ENCODE data around the gene PARP16. TPM values are rescaled to one million over a fixed set of nuclear protein-coding genes. Genes with fewer than 3 reads are reported as not detected.

The PARP16 gene
- total RNA-seq, 6 experiments from 2014 or later, result 6.9 to 11.3 (median 8.5) TPM

GRCh38 chr15:65326818-65327217 is 40.1 kb upstream of the PARP16 start:
- intact Hi-C loops (cut with DNase I), result no loop called here
- DNase-seq, result no peak

DNA sequence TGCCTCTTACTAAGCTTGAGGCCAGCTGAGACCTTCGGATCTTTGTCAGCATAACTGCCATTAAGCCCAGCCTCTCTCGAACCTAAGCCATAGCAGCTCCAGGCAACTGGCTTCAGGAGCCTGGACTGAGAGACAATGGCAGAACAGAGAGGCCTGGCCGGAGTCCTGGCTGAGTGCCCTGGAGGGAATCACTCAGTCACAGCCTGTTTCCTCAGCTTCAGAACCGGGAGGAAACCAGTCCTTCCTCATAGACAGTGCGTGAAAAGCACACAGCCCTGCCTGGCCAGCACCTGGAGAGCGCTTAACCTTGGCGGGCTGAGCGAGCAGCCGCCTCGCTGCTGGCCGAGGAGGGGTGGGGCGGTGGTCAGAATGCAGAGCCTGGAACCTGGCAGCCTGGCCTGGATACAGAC is 39.4 kb upstream of the PARP16 start:
- WGBS (ENCODE audit: insufficient coverage, low coverage, low lambda C conversion rate, missing lambda C conversion rate), result 20% methylated on average over 1 of the region's 12 CpGs
- Histone ChIP-seq H3K36me3 (no peaks in the 10 kb centered on the region), H3K27ac (no peak overlapping the region), H3K4me1 (no peaks in the 10 kb centered on the region), H3K9me3 (no peaks in the 10 kb centered on the region), H3K27me3 (no peaks in the 10 kb centered on the region), H3K4me3 (no peak overlapping the region)
- intact Hi-C loops (cut with DNase I), result no loop called here
- peak; percentile 57 to 75 (median 70) for ATAC-seq
- peak in 1 of 3 donors; percentile 44 for DNase-seq
- no peak for TF ChIP-seq POLR2A (IDR thresholded peaks at IDR 0.05)
- TF ChIP-seq, protein P1, sequence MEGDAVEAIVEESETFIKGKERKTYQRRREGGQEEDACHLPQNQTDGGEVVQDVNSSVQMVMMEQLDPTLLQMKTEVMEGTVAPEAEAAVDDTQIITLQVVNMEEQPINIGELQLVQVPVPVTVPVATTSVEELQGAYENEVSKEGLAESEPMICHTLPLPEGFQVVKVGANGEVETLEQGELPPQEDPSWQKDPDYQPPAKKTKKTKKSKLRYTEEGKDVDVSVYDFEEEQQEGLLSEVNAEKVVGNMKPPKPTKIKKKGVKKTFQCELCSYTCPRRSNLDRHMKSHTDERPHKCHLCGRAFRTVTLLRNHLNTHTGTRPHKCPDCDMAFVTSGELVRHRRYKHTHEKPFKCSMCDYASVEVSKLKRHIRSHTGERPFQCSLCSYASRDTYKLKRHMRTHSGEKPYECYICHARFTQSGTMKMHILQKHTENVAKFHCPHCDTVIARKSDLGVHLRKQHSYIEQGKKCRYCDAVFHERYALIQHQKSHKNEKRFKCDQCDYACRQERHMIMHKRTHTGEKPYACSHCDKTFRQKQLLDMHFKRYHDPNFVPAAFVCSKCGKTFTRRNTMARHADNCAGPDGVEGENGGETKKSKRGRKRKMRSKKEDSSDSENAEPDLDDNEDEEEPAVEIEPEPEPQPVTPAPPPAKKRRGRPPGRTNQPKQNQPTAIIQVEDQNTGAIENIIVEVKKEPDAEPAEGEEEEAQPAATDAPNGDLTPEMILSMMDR (IDR thresholded peaks at IDR 0.05), result no peak

More at GRCh38 chr15:65326818-65327217, 40.1 kb upstream of the PARP16 start:
- no peaks in the 10 kb centered on the region for H3K4me1 ChIP-seq
- no peaks in the 10 kb centered on the region for H3K36me3 ChIP-seq
- H3K4me3 ChIP-seq, result no peak overlapping the region
- H3K9me3 ChIP-seq, result no peaks in the 10 kb centered on the region
- H3K27ac ChIP-seq, result no peak overlapping the region
- ATAC-seq, result no peak
- H3K27me3 ChIP-seq, result no peaks in the 10 kb centered on the region
- no peak for TF ChIP-seq POLR2A (IDR thresholded peaks at IDR 0.05)
- TF ChIP-seq, protein P1 (IDR thresholded peaks at IDR 0.05), result no peak
- 60% methylated on average over 2 of the region's 2 CpGs for WGBS (ENCODE audit: insufficient coverage, low coverage, low lambda C conversion rate, missing lambda C conversion rate)

GRCh38 chr15:65323071-65323511 is 36.4 kb upstream of the PARP16 start:
- DNase-seq, result peak in 1 of 3 donors; percentile 56
- peak in 3 of 4 donors; percentile 26 to 57 (median 33) for ATAC-seq
- H3K9me3 ChIP-seq, result no peaks in the 10 kb centered on the region
- H3K4me3 ChIP-seq, result no peak overlapping the region
- TF ChIP-seq, protein P1 (IDR thresholded peaks at IDR 0.05), result no peak
- no peak for TF ChIP-seq POLR2A (IDR thresholded peaks at IDR 0.05)
- H3K27ac ChIP-seq, result no peak overlapping the region
- intact Hi-C loops (cut with DNase I), result loop anchor here (5.0 kb wide), 1 partner anchor 64 kb away; no protein-coding TSS in a partner anchor
- 5% methylated on average over 5 of the region's 9 CpGs for WGBS (ENCODE audit: insufficient coverage, low coverage, low lambda C conversion rate, missing lambda C conversion rate)
- no peaks in the 10 kb centered on the region for H3K4me1 ChIP-seq
- no peaks in the 10 kb centered on the region for H3K36me3 ChIP-seq
- no peaks in the 10 kb centered on the region for H3K27me3 ChIP-seq

DNA sequence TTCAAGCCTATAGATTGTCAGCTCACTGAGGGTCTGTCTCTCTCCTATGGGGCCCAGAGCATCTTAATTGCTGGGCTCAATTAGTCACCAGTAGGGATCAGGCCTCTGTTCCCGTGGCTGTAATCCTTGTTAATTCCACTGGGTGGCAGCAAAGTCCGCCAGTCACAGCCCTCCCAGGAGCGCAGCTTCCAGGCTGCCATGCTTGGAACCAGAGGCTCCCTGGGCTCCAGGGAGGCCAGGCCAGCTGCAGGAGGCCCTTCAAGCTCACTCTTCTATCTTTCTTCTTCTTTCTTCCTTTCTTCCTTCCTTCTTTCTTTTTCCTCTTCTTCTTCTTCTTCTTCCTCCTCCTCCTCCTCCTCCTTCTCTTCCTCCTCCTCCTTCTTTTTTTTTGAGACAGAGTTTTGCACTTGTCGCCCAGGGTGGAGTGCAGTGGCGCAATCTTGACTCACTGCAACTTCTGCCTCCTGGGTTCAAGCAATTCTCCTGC is 32.2 kb upstream of the PARP16 start:
- intact Hi-C loops (cut with DNase I), result no loop called here
- Histone ChIP-seq H3K4me1 (no peaks in the 10 kb centered on the region), H3K27me3 (no peaks in the 10 kb centered on the region), H3K9me3 (no peaks in the 10 kb centered on the region), H3K27ac (no peak overlapping the region), H3K4me3 (no peak overlapping the region), H3K36me3 (no peaks in the 10 kb centered on the region)
- DNase-seq, result peak; percentile 73 to 79 (median 77)
- TF ChIP-seq, protein P1 (IDR thresholded peaks at IDR 0.05), result peak; percentile 90 to 96 (median 94)
- no peak for TF ChIP-seq POLR2A (IDR thresholded peaks at IDR 0.05)
- peak; percentile 97 to 99 (median 98) for ATAC-seq
- WGBS (ENCODE audit: insufficient coverage, low coverage, low lambda C conversion rate, missing lambda C conversion rate), result 40% methylated on average over 2 of the region's 5 CpGs

Measured in right lobe of liver (tissue), 6 donors.